ENCODE measurements around the gene PDE10A. TPM values are rescaled to one million over a fixed set of nuclear protein-coding genes. Genes with fewer than 3 reads are reported as not detected.

PDE10A gene
- total RNA-seq, 1 experiment from 2014 or later = not detected

DNA sequence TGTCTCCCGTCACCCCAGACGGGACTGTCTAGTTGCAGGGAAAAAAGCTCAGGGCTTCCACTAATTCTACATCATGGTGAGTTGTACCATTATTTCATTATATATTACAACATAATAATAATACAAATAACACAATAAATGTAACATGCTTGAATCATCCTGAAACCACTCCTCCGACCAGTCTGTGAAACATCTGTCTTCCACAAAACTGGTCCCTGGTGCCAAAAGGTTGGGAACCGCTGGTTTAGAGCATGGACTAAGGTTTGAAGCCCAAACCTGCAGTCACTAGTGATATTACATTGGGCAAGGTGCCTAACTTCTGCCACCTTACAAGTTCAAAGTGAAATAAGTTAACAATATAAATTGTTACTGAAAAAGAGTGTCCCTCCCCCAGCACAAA, 175.7 kb downstream of the PDE10A start:
- no peak overlapping the region for H3K4me3 ChIP-seq (ENCODE audit: low read length)
- no peaks in the 10 kb centered on the region for H3K79me2 ChIP-seq (ENCODE audit: low read length)
- H2AFZ ChIP-seq (ENCODE audit: low read length) = no peak overlapping the region
- H3K4me1 ChIP-seq (ENCODE audit: low read length) = no peaks in the 10 kb centered on the region
- H4K20me1 ChIP-seq (ENCODE audit: insufficient read depth, low read depth, low read length) = no peaks in the 10 kb centered on the region
- H3K36me3 ChIP-seq (ENCODE audit: insufficient read depth, low read length) = no peaks in the 10 kb centered on the region
- H3K27ac ChIP-seq (ENCODE audit: low read length) = no peak overlapping the region
- H3K9me3 ChIP-seq (ENCODE audit: low read length) = no peaks in the 10 kb centered on the region
- H3K9ac ChIP-seq (ENCODE audit: low read length) = no peak overlapping the region
- H3K27me3 ChIP-seq (ENCODE audit: low read length) = no peaks in the 10 kb centered on the region
- no peaks in the 10 kb centered on the region for H3K9me2 ChIP-seq (replicated peaks; ENCODE audit: insufficient read depth, low read length)
- no peak overlapping the region for H3K4me2 ChIP-seq (ENCODE audit: low read depth, low read length, poor library complexity, severe bottlenecking)
- DNase-seq = no peak

DNA sequence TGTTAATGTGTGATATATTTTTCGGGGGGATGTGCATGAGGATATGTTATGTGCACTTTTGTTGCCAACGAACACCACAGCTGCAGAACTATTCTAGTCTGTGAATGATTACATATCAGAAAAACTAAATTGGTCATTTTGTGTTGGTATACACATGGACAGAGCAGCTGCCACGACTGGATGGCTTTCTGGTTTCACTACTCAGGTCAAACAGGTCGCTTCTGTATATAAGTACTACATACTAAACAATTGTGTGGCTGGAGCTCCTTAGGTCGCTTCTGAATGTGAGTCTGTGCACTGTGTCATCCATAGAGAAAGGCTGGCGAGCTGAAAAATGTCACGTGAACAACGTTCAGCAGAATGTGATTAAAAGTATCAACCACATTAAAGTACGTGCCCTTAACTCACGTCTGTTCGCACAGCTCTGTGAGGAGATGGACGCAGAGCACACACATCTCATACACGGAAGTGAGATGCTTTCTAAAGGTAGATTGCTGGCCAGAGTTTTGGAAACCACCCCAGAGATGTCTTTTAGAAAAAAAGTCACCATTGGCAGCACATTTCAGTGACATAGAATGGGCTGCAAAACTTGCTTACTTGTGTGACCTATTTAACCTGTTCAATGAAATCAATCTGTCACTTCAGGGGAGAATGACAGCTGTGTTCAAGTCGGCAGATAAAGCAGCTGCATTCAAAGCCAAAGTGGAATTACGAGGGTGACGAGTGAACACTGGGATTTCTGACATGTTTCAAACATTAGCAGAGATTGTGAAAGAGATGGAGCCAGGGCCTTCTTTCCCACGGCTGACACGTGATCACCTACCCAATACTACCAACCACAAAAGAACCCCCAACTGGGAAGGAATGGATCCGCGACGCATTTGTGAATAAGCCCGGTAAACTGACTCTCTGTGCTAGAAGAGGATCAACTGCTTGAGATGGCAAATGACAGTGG, 176.6 kb downstream of the PDE10A start:
- Histone ChIP-seq H3K36me3 (ENCODE audit: insufficient read depth, low read length) (no peaks in the 10 kb centered on the region), H3K9me3 (ENCODE audit: low read length) (no peaks in the 10 kb centered on the region), H3K4me3 (ENCODE audit: low read length) (no peak overlapping the region), H3K9me2 (replicated peaks; ENCODE audit: insufficient read depth, low read length) (no peaks in the 10 kb centered on the region), H3K4me1 (ENCODE audit: low read length) (no peaks in the 10 kb centered on the region), H3K79me2 (ENCODE audit: low read length) (no peaks in the 10 kb centered on the region), H3K27me3 (ENCODE audit: low read length) (no peaks in the 10 kb centered on the region), H4K20me1 (ENCODE audit: insufficient read depth, low read depth, low read length) (no peaks in the 10 kb centered on the region), H3K4me2 (ENCODE audit: low read depth, low read length, poor library complexity, severe bottlenecking) (no peak overlapping the region), H3K27ac (ENCODE audit: low read length) (no peak overlapping the region), H2AFZ (ENCODE audit: low read length) (no peak overlapping the region), H3K9ac (ENCODE audit: low read length) (no peak overlapping the region)
- no peak for DNase-seq

DNA sequence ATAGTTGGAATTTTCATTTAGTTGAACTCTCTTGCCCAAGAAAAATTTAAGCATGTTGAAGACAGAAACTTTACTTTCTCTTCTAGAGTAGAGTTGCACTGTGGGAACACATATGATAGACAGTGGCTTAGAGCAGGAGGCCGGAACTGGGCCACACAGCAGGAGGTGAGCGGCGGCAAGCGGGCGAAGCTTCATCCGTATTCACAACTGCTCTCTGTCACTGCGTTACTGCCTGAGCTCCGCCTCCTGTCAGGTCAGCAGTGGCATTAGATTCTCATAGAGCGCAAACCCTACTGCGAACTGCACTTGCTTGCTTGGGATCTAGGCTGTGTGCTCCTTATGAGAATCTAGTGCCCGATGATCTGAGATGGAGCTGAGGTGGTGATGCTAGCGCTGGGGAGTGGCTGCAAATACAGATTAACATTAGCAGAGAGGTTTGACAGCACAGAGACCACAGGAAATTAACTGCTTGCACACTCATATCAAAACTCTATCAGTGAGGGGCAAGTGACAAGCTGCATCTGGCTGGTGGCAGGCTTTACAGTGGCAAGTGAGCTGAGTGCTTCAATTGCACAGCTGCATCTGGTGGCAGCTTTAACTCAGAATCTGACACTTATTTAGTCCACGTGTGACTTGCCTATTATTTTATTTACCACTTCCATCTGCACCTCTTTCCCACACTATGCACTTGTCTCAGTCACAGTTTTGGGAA, 178.7 kb downstream of the PDE10A start:
- Histone ChIP-seq H3K79me2 (ENCODE audit: low read length) (no peaks in the 10 kb centered on the region), H3K4me2 (ENCODE audit: low read depth, low read length, poor library complexity, severe bottlenecking) (no peak overlapping the region), H4K20me1 (ENCODE audit: insufficient read depth, low read depth, low read length) (no peaks in the 10 kb centered on the region), H2AFZ (ENCODE audit: low read length) (no peak overlapping the region), H3K4me3 (ENCODE audit: low read length) (no peak overlapping the region), H3K36me3 (ENCODE audit: insufficient read depth, low read length) (no peaks in the 10 kb centered on the region), H3K4me1 (ENCODE audit: low read length) (no peaks in the 10 kb centered on the region), H3K9ac (ENCODE audit: low read length) (no peak overlapping the region), H3K27me3 (ENCODE audit: low read length) (no peaks in the 10 kb centered on the region), H3K27ac (ENCODE audit: low read length) (no peak overlapping the region), H3K9me3 (ENCODE audit: low read length) (no peaks in the 10 kb centered on the region), H3K9me2 (replicated peaks; ENCODE audit: insufficient read depth, low read length) (no peaks in the 10 kb centered on the region)
- DNase-seq = no peak

DNA sequence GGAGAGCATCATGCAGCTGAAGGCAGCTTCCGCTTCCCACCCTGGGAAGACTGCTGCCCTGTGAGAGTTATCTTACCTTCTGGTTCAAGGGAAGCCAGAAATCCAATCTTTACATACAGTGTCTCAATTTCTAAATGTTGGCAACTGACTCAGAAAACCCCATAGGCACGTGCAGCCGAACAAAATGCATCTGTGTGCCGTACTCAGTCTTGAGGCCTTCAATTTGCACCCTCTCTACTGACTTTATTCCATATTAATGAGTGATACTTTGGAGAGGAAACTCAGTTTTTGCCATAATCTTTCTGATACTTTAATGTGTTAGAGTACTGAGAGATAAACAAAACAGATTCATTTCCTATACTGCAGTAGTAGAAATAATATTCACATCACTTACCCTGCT, 181.1 kb downstream of the PDE10A start:
- H3K9me3 ChIP-seq (ENCODE audit: low read length) = no peaks in the 10 kb centered on the region

DNA sequence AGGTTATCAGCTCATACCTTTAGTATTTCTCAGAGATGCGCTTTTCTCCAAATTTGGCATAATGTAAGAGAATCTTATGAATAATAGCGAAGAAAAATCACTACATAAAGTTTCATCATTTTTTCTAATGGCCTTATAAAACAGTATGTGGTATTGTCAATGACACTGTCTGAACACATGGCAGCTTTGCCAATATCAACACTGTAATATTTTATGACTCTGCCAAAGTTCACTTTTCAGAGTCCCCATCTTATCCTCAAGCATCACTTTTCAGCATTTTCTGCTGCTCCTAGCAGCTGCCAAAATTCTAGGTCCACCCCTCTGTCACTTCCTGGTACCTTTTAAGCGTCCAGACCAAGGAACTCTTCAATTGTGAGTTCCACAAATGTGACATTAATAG, 182.1 kb downstream of the PDE10A start:
- Histone ChIP-seq H3K27ac (ENCODE audit: low read length) (no peak overlapping the region), H3K9ac (ENCODE audit: low read length) (no peak overlapping the region), H3K4me1 (ENCODE audit: low read length) (no peaks in the 10 kb centered on the region), H2AFZ (ENCODE audit: low read length) (no peak overlapping the region), H3K9me3 (ENCODE audit: low read length) (no peaks in the 10 kb centered on the region), H3K4me2 (ENCODE audit: low read depth, low read length, poor library complexity, severe bottlenecking) (no peak overlapping the region), H3K4me3 (ENCODE audit: low read length) (no peak overlapping the region), H3K27me3 (ENCODE audit: low read length) (no peaks in the 10 kb centered on the region), H4K20me1 (ENCODE audit: insufficient read depth, low read depth, low read length) (no peaks in the 10 kb centered on the region), H3K9me2 (replicated peaks; ENCODE audit: insufficient read depth, low read length) (no peaks in the 10 kb centered on the region), H3K36me3 (ENCODE audit: insufficient read depth, low read length) (no peaks in the 10 kb centered on the region), H3K79me2 (ENCODE audit: low read length) (no peaks in the 10 kb centered on the region)
- DNase-seq = no peak

More for the DNA sequence above, 181.1 kb downstream of the PDE10A start:
- H3K36me3 ChIP-seq (ENCODE audit: insufficient read depth, low read length) = no peaks in the 10 kb centered on the region
- H2AFZ ChIP-seq (ENCODE audit: low read length) = no peak overlapping the region
- H3K79me2 ChIP-seq (ENCODE audit: low read length) = no peaks in the 10 kb centered on the region
- H4K20me1 ChIP-seq (ENCODE audit: insufficient read depth, low read depth, low read length) = no peaks in the 10 kb centered on the region
- no peaks in the 10 kb centered on the region for H3K27me3 ChIP-seq (ENCODE audit: low read length)
- H3K27ac ChIP-seq (ENCODE audit: low read length) = no peak overlapping the region
- H3K9ac ChIP-seq (ENCODE audit: low read length) = no peak overlapping the region
- H3K4me3 ChIP-seq (ENCODE audit: low read length) = no peak overlapping the region
- no peaks in the 10 kb centered on the region for H3K9me2 ChIP-seq (replicated peaks; ENCODE audit: insufficient read depth, low read length)
- H3K4me2 ChIP-seq (ENCODE audit: low read depth, low read length, poor library complexity, severe bottlenecking) = no peak overlapping the region
- no peaks in the 10 kb centered on the region for H3K4me1 ChIP-seq (ENCODE audit: low read length)
- DNase-seq = no peak

DNA sequence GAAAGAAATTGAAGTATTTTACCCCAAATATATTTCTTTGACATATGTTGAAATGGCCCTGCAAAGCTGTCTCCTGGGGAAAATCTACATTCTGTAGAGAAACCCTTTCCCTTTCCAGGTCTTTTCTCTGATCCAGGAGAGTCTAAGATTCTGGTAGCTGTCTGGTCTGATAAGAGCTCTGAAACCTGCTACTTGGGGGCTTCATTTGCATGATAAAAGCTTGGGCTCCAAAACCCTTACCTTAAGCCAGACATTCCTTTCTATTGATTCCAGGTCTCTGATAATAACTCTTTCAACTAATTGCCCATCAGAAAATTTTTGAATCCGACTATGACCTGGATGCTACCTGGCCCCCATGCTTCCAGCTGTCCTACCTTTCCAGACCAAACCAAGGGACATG, 184.5 kb downstream of the PDE10A start:
- Histone ChIP-seq H3K4me2 (ENCODE audit: low read depth, low read length, poor library complexity, severe bottlenecking) (no peak overlapping the region), H3K79me2 (ENCODE audit: low read length) (no peaks in the 10 kb centered on the region), H3K9ac (ENCODE audit: low read length) (no peak overlapping the region), H3K9me2 (replicated peaks; ENCODE audit: insufficient read depth, low read length) (no peaks in the 10 kb centered on the region), H3K4me3 (ENCODE audit: low read length) (no peak overlapping the region), H3K4me1 (ENCODE audit: low read length) (no peaks in the 10 kb centered on the region), H3K36me3 (ENCODE audit: insufficient read depth, low read length) (no peaks in the 10 kb centered on the region), H3K27ac (ENCODE audit: low read length) (no peak overlapping the region), H4K20me1 (ENCODE audit: insufficient read depth, low read depth, low read length) (no peaks in the 10 kb centered on the region), H3K27me3 (ENCODE audit: low read length) (no peaks in the 10 kb centered on the region), H3K9me3 (ENCODE audit: low read length) (no peaks in the 10 kb centered on the region), H2AFZ (ENCODE audit: low read length) (no peak overlapping the region)
- DNase-seq = no peak

DNA sequence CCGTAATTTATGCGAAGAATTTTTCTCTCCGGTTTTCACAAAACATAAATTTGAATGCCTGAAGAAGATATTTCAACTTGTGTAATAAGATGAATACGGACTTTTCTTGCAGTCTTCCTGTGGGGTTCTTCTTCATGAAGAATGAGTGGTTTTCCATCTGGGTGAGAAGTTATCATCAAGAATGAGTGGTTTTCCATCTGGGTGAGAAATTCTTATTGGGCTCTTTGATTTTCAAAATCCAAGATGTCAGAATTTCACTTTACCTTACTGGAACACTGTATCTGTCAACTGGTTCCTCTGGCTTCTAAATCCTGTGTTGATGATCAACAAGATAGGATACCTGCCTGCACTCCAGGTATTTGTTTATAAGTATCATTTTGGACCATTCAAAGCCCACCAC, 193.6 kb downstream of the PDE10A start:
- no peak overlapping the region for H3K4me2 ChIP-seq (ENCODE audit: low read depth, low read length, poor library complexity, severe bottlenecking)
- no peak overlapping the region for H2AFZ ChIP-seq (ENCODE audit: low read length)
- no peaks in the 10 kb centered on the region for H3K4me1 ChIP-seq (ENCODE audit: low read length)
- no peak overlapping the region for H3K27ac ChIP-seq (ENCODE audit: low read length)
- H3K4me3 ChIP-seq (ENCODE audit: low read length) = no peak overlapping the region
- no peaks in the 10 kb centered on the region for H4K20me1 ChIP-seq (ENCODE audit: insufficient read depth, low read depth, low read length)
- no peak overlapping the region for H3K9ac ChIP-seq (ENCODE audit: low read length)
- H3K27me3 ChIP-seq (ENCODE audit: low read length) = no peaks in the 10 kb centered on the region
- H3K9me3 ChIP-seq (ENCODE audit: low read length) = 0 out of 2 replicates have a peak, but pooled peaks cover 2% of the 10 kb centered on the region
- DNase-seq = no peak
- no peaks in the 10 kb centered on the region for H3K9me2 ChIP-seq (replicated peaks; ENCODE audit: insufficient read depth, low read length)
- H3K36me3 ChIP-seq (ENCODE audit: insufficient read depth, low read length) = no peaks in the 10 kb centered on the region
- H3K79me2 ChIP-seq (ENCODE audit: low read length) = no peaks in the 10 kb centered on the region
